Transverse colon (tissue), 4 donors: ENCODE data around the gene EIF3A.

Source experiments
- CTCF ChIP-seq, 5 experiments: fragments of 200-600 bp in 3 of 5; fragments of 450-650 bp in 2 of 5; sonication (generic) in 3 of 5; IDR thresholded peaks; 1 replicate in 2 of 5; 2 replicates in 3 of 5; pipeline ENCODE4 v1.5.1; 2016 to 2017; ENCODE audit warnings: antibody characterized with exemption in 5 of 5, inconsistent platforms in 3 of 5, mild to moderate bottlenecking in 2 of 5, moderate library complexity in 1 of 5
- EP300 ChIP-seq: sonication (generic); formaldehyde crosslinking; IDR thresholded peaks from one replicate; pipeline ENCODE4 v1.6.1; 2017; ENCODE audit warnings: antibody characterized with exemption, low read depth
- POLR2A ChIP-seq: fragments of 450-650 bp; IDR thresholded peaks from one replicate; pipeline ENCODE4 v1.6.1; 2016; ENCODE audit warnings: antibody characterized with exemption, mild to moderate bottlenecking, moderate library complexity
- POLR2AphosphoS5 ChIP-seq, 3 donors: sonication (generic); formaldehyde crosslinking; IDR thresholded peaks; one replicate each; pipeline ENCODE4 v1.6.1; 2016; ENCODE audit warnings: antibody characterized with exemption in 3 of 3

GRCh38 chr10:119025336-119025735 lies 55.3 kb downstream of the EIF3A start:
- TF ChIP-seq CTCF (IDR thresholded peaks at IDR 0.05): no peak
- TF ChIP-seq POLR2AphosphoS5 (IDR thresholded peaks at IDR 0.05): peak in 1 of 3 donors; percentile 6
- no peak for TF ChIP-seq POLR2A
- TF ChIP-seq EP300: no peak
